ENCODE results near the gene IHH.

Gene IHH

GRCh38 chr2:219060821-219061791 lies at the start of gene IHH:
Gene IHH, minus strand, starts transcription at chr2:219060921. Its CDS starts 454 bp downstream, at chr2:219060467.
- DNase-seq: peak; percentile 14
- in situ Hi-C loops (cut with HindIII; ENCODE audit: low pct_ligation_motif_present, low pct_unique_long_range_greater_than_20kb, low sequenced_read_pairs): no loop called here

- DNase-seq: no peak
- in situ Hi-C loops (cut with HindIII; ENCODE audit: low pct_ligation_motif_present, low pct_unique_long_range_greater_than_20kb, low sequenced_read_pairs): no loop called here
Observed at GRCh38 chr2:219109471-219109870, 48.8 kb upstream of the IHH start.

- no peak for DNase-seq
Observed at GRCh38 chr2:219107758-219108157, 47.0 kb upstream of the IHH start.

GRCh38 chr2:219106251-219106650 lies 45.5 kb upstream of the IHH start:
- DNase-seq: no peak
- in situ Hi-C loops (cut with HindIII; ENCODE audit: low pct_ligation_motif_present, low pct_unique_long_range_greater_than_20kb, low sequenced_read_pairs): no loop called here

More at GRCh38 chr2:219107758-219108157, 47.0 kb upstream of the IHH start:
- in situ Hi-C loops (cut with HindIII; ENCODE audit: low pct_ligation_motif_present, low pct_unique_long_range_greater_than_20kb, low sequenced_read_pairs): no loop called here

- DNase-seq: peak; percentile 56
- in situ Hi-C loops (cut with HindIII; ENCODE audit: low pct_ligation_motif_present, low pct_unique_long_range_greater_than_20kb, low sequenced_read_pairs): no loop called here
Observed at GRCh38 chr2:219104107-219105035, 43.6 kb upstream of the IHH start.

- DNase-seq: no peak
- in situ Hi-C loops (cut with HindIII; ENCODE audit: low pct_ligation_motif_present, low pct_unique_long_range_greater_than_20kb, low sequenced_read_pairs): no loop called here
Observed at GRCh38 chr2:219099329-219099728, 38.6 kb upstream of the IHH start.

GRCh38 chr2:219095406-219095935 lies 34.8 kb upstream of the IHH start:
- no peak for DNase-seq
- in situ Hi-C loops (cut with HindIII; ENCODE audit: low pct_ligation_motif_present, low pct_unique_long_range_greater_than_20kb, low sequenced_read_pairs): no loop called here

- DNase-seq: no peak
- in situ Hi-C loops (cut with HindIII; ENCODE audit: low pct_ligation_motif_present, low pct_unique_long_range_greater_than_20kb, low sequenced_read_pairs): no loop called here
Observed at GRCh38 chr2:219094171-219094570, 33.5 kb upstream of the IHH start.

GRCh38 chr2:219090436-219091299 lies 29.9 kb upstream of the IHH start:
- DNase-seq: no peak
- in situ Hi-C loops (cut with HindIII; ENCODE audit: low pct_ligation_motif_present, low pct_unique_long_range_greater_than_20kb, low sequenced_read_pairs): no loop called here

- in situ Hi-C loops (cut with HindIII; ENCODE audit: low pct_ligation_motif_present, low pct_unique_long_range_greater_than_20kb, low sequenced_read_pairs): no loop called here
Observed at GRCh38 chr2:219089330-219089729, 28.6 kb upstream of the IHH start.

GRCh38 chr2:219087848-219088247 lies 27.1 kb upstream of the IHH start:
- DNase-seq: no peak
- in situ Hi-C loops (cut with HindIII; ENCODE audit: low pct_ligation_motif_present, low pct_unique_long_range_greater_than_20kb, low sequenced_read_pairs): no loop called here

More at GRCh38 chr2:219089330-219089729, 28.6 kb upstream of the IHH start:
- DNase-seq: no peak

- in situ Hi-C loops (cut with HindIII; ENCODE audit: low pct_ligation_motif_present, low pct_unique_long_range_greater_than_20kb, low sequenced_read_pairs): no loop called here
- DNase-seq: no peak
Observed at GRCh38 chr2:219087361-219087760, 26.6 kb upstream of the IHH start.

- in situ Hi-C loops (cut with HindIII; ENCODE audit: low pct_ligation_motif_present, low pct_unique_long_range_greater_than_20kb, low sequenced_read_pairs): no loop called here
- no peak for DNase-seq
Observed at GRCh38 chr2:219086196-219086595, 25.5 kb upstream of the IHH start.

GRCh38 chr2:219084791-219085190 lies 24.1 kb upstream of the IHH start:
- DNase-seq: no peak
- in situ Hi-C loops (cut with HindIII; ENCODE audit: low pct_ligation_motif_present, low pct_unique_long_range_greater_than_20kb, low sequenced_read_pairs): no loop called here

GRCh38 chr2:219082332-219082958 lies 21.7 kb upstream of the IHH start:
- in situ Hi-C loops (cut with HindIII; ENCODE audit: low pct_ligation_motif_present, low pct_unique_long_range_greater_than_20kb, low sequenced_read_pairs): no loop called here
- no peak for DNase-seq

- in situ Hi-C loops (cut with HindIII; ENCODE audit: low pct_ligation_motif_present, low pct_unique_long_range_greater_than_20kb, low sequenced_read_pairs): no loop called here
- DNase-seq: no peak
Observed at GRCh38 chr2:219081701-219082331, 21.1 kb upstream of the IHH start.

- in situ Hi-C loops (cut with HindIII; ENCODE audit: low pct_ligation_motif_present, low pct_unique_long_range_greater_than_20kb, low sequenced_read_pairs): no loop called here
- DNase-seq: no peak
Observed at GRCh38 chr2:219081096-219081495, 20.4 kb upstream of the IHH start.

All from ACHN (cell line).